UCSD-AML1 (cell line): Measurements from ENCODE around the gene MED12L.

ENCODE experiments used
- DNase-seq: peaks from one replicate; lab custom pipeline; 2025; ENCODE audit not compliant: unreplicated experiment; lab: John Stamatoyannopoulos, UW

The MED12L gene

GRCh38 chr3:151394611-151395010 is 309.1 kb downstream of the MED12L start:
- DNase-seq: no peak

GRCh38 chr3:151395806-151396205 is 310.3 kb downstream of the MED12L start:
- no peak for DNase-seq

- no peak for DNase-seq
These were observed 313.4 kb downstream of the MED12L start for GRCh38 chr3:151398895-151399294.

GRCh38 chr3:151400341-151400740 is 314.9 kb downstream of the MED12L start:
- DNase-seq: no peak

- DNase-seq: no peak
These were observed 316.9 kb downstream of the MED12L start for GRCh38 chr3:151402349-151402748.

GRCh38 chr3:151403246-151403645 is 317.8 kb downstream of the MED12L start:
- DNase-seq: no peak

- DNase-seq: no peak
These were observed 318.9 kb downstream of the MED12L start for GRCh38 chr3:151404316-151404715.

GRCh38 chr3:151407928-151408327 is 322.5 kb downstream of the MED12L start:
- no peak for DNase-seq

- DNase-seq: no peak
These were observed 325.6 kb downstream of the MED12L start for GRCh38 chr3:151410891-151411559.

- no peak for DNase-seq
These were observed 327.5 kb downstream of the MED12L start for GRCh38 chr3:151412989-151413388.

GRCh38 chr3:151415289-151415688 is 329.8 kb downstream of the MED12L start:
- DNase-seq: no peak

- no peak for DNase-seq
These were observed 334.3 kb downstream of the MED12L start for GRCh38 chr3:151419806-151420205.

- no peak for DNase-seq
These were observed 336.5 kb downstream of the MED12L start for GRCh38 chr3:151421938-151422337.

GRCh38 chr3:151423091-151423490 is 337.6 kb downstream of the MED12L start:
- DNase-seq: no peak

GRCh38 chr3:151425627-151426340 is 340.3 kb downstream of the MED12L start:
- DNase-seq: no peak

GRCh38 chr3:151426341-151426657 is 340.8 kb downstream of the MED12L start:
- peak; percentile 28 for DNase-seq

- DNase-seq: no peak
These were observed 342.9 kb downstream of the MED12L start for GRCh38 chr3:151428386-151428785.

- DNase-seq: no peak
These were observed 345.5 kb downstream of the MED12L start for GRCh38 chr3:151430821-151431484.

GRCh38 chr3:151431940-151432339 is 346.5 kb downstream of the MED12L start:
- DNase-seq: peak; percentile 18

GRCh38 chr3:151432616-151433372 is 347.3 kb downstream of the MED12L start:
- no peak for DNase-seq

GRCh38 chr3:151434151-151434890 is 348.9 kb downstream of the MED12L start:
- DNase-seq: no peak
